SJSA1 (cell line): ENCODE measurements around the gene LRRC51. TPM values are rescaled to one million over a fixed set of nuclear protein-coding genes. Genes with fewer than 3 reads are reported as not detected.
"Not testable (repeated sequence)": the region's sequence is repeated elsewhere in the genome, so short reads cannot be mapped to it uniquely, and the experiment has no call there.

ENCODE experiments used
- DNase-seq, 2 experiments: peaks; one replicate each; pipeline ENCODE4 v3.0.0-alpha.2; 2015 to 2020; ENCODE audit warnings: low spot score in 2 of 2, low read depth in 1 of 2
- H3K27ac ChIP-seq: fragments of 250-450 bp; sonication (Bioruptor Pico); 2 replicates; pipeline ENCODE4 v1.5.1; 2020; ENCODE audit warnings: mild to moderate bottlenecking, moderate library complexity
- H3K27me3 ChIP-seq: fragments of 250-450 bp; sonication (Bioruptor Pico); replicated peaks from 2 replicates; pipeline ENCODE4 v1.5.1; 2020; ENCODE audit warnings: mild to moderate bottlenecking, moderate library complexity
- H3K36me3 ChIP-seq: fragments of 250-450 bp; sonication (Bioruptor Pico); 2 replicates; pipeline ENCODE4 v1.5.1; 2020; ENCODE audit warnings: mild to moderate bottlenecking
- H3K4me1 ChIP-seq: fragments of 250-450 bp; sonication (Bioruptor Pico); replicated peaks from 2 replicates; pipeline ENCODE4 v1.6.1; 2021; ENCODE audit warnings: mild to moderate bottlenecking
- H3K4me3 ChIP-seq: fragments of 250-450 bp; sonication (Bioruptor Pico); 2 replicates; pipeline ENCODE4 v1.5.1; 2020; ENCODE audit warnings: mild to moderate bottlenecking
- H3K9me3 ChIP-seq: fragments of 250-450 bp; sonication (Bioruptor Pico); replicated peaks from 2 replicates; pipeline ENCODE4 v1.5.1; 2020; ENCODE audit warnings: mild to moderate bottlenecking
- total RNA-seq: library from RNA; depleted of rRNA; stranded (reverse); fragments of >200 nt; shearing (Covaris generic); gene quantifications from 2 replicates; pipeline ENCODE4 v1.2.3, GENCODE V29; 2014

LRRC51 gene
- total RNA-seq, 1 experiment from 2014 or later, result 4.1 TPM

GRCh38 chr11:72125956-72126355 lies 45.3 kb downstream of the LRRC51 start:
- H3K4me1 ChIP-seq, result no peaks in the 10 kb centered on the region
- H3K27ac ChIP-seq, result no peak overlapping the region
- H3K9me3 ChIP-seq, result no peaks in the 10 kb centered on the region
- no peak for DNase-seq
- no peaks in the 10 kb centered on the region for H3K36me3 ChIP-seq
- no peaks in the 10 kb centered on the region for H3K27me3 ChIP-seq
- H3K4me3 ChIP-seq, result no peak overlapping the region

GRCh38 chr11:72127923-72128322 lies 47.3 kb downstream of the LRRC51 start:
- no peak for DNase-seq
- no peaks in the 10 kb centered on the region for H3K27me3 ChIP-seq
- H3K4me3 ChIP-seq, result no peak overlapping the region
- no peaks in the 10 kb centered on the region for H3K9me3 ChIP-seq
- H3K27ac ChIP-seq, result no peak overlapping the region
- H3K4me1 ChIP-seq, result no peaks in the 10 kb centered on the region
- H3K36me3 ChIP-seq, result no peaks in the 10 kb centered on the region

- no peaks in the 10 kb centered on the region for H3K36me3 ChIP-seq
- no peak overlapping the region for H3K27ac ChIP-seq
- no peaks in the 10 kb centered on the region for H3K9me3 ChIP-seq
- no peak overlapping the region for H3K4me3 ChIP-seq
- no peaks in the 10 kb centered on the region for H3K4me1 ChIP-seq
- no peak for DNase-seq
- no peaks in the 10 kb centered on the region for H3K27me3 ChIP-seq
These were observed 48.7 kb downstream of the LRRC51 start for GRCh38 chr11:72129381-72129780.

GRCh38 chr11:72132646-72133045 lies 52.0 kb downstream of the LRRC51 start:
- no peaks in the 10 kb centered on the region for H3K4me1 ChIP-seq
- H3K4me3 ChIP-seq, result no peak overlapping the region

GRCh38 chr11:72135473-72135872 lies 54.8 kb downstream of the LRRC51 start, which contains the start of gene FOLR3:
Gene FOLR3 (plus strand): TSS chr11:72135725. CDS start chr11:72135953, 228 bp downstream.
- not testable (repeated sequence) for H3K4me3 ChIP-seq, H3K27me3 ChIP-seq, H3K9me3 ChIP-seq, H3K4me1 ChIP-seq, DNase-seq, H3K27ac ChIP-seq, H3K36me3 ChIP-seq

More at GRCh38 chr11:72132646-72133045, 52.0 kb downstream of the LRRC51 start:
- Histone ChIP-seq H3K36me3 (no peaks in the 10 kb centered on the region), H3K9me3 (no peaks in the 10 kb centered on the region), H3K27me3 (no peaks in the 10 kb centered on the region), H3K27ac (no peak overlapping the region)
- no peak for DNase-seq

- no peaks in the 10 kb centered on the region for H3K9me3 ChIP-seq
- DNase-seq, result no peak
- H3K27me3 ChIP-seq, result no peaks in the 10 kb centered on the region
- H3K4me1 ChIP-seq, result peaks cover 9% of the 10 kb centered on the region
- H3K36me3 ChIP-seq, result no peaks in the 10 kb centered on the region
- no peak overlapping the region for H3K4me3 ChIP-seq
- H3K27ac ChIP-seq, result no peak overlapping the region
These were observed 55.4 kb downstream of the LRRC51 start for GRCh38 chr11:72135891-72136683.

GRCh38 chr11:72136684-72137262 lies 56.1 kb downstream of the LRRC51 start:
- DNase-seq, result no peak
- H3K27ac ChIP-seq, result no peak overlapping the region
- no peaks in the 10 kb centered on the region for H3K27me3 ChIP-seq
- H3K9me3 ChIP-seq, result no peaks in the 10 kb centered on the region
- no peak overlapping the region for H3K4me3 ChIP-seq
- peaks cover 16% of the 10 kb centered on the region for H3K4me1 ChIP-seq
- no peaks in the 10 kb centered on the region for H3K36me3 ChIP-seq

GRCh38 chr11:72138821-72139390 lies 58.3 kb downstream of the LRRC51 start:
- DNase-seq, result no peak
- no peaks in the 10 kb centered on the region for H3K9me3 ChIP-seq
- H3K4me1 ChIP-seq, result peaks cover 18% of the 10 kb centered on the region
- H3K4me3 ChIP-seq, result no peak overlapping the region
- H3K27me3 ChIP-seq, result no peaks in the 10 kb centered on the region
- H3K27ac ChIP-seq, result no peak overlapping the region
- H3K36me3 ChIP-seq, result no peaks in the 10 kb centered on the region

- no peaks in the 10 kb centered on the region for H3K9me3 ChIP-seq
- H3K36me3 ChIP-seq, result no peaks in the 10 kb centered on the region
- no peak overlapping the region for H3K4me3 ChIP-seq
- H3K4me1 ChIP-seq, result peaks cover 23% of the 10 kb centered on the region
- no peaks in the 10 kb centered on the region for H3K27me3 ChIP-seq
- no peak overlapping the region for H3K27ac ChIP-seq
- no peak for DNase-seq
These were observed 58.9 kb downstream of the LRRC51 start for GRCh38 chr11:72139500-72139899.

- Histone ChIP-seq H3K4me3 (no peak overlapping the region), H3K4me1 (peaks cover 32% of the 10 kb centered on the region), H3K36me3 (no peaks in the 10 kb centered on the region), H3K27me3 (no peaks in the 10 kb centered on the region), H3K27ac (peak overlapping the region; percentile 50), H3K9me3 (no peaks in the 10 kb centered on the region)
- no peak for DNase-seq
These were observed 60.0 kb downstream of the LRRC51 start for GRCh38 chr11:72140661-72141060.

GRCh38 chr11:72141066-72141465 lies 60.4 kb downstream of the LRRC51 start:
- Histone ChIP-seq H3K36me3 (no peaks in the 10 kb centered on the region), H3K27me3 (no peaks in the 10 kb centered on the region), H3K4me3 (no peak overlapping the region), H3K27ac (peak overlapping the region; percentile 49), H3K4me1 (peaks cover 32% of the 10 kb centered on the region), H3K9me3 (no peaks in the 10 kb centered on the region)
- DNase-seq, result peak; percentile 58

- H3K4me1 ChIP-seq, result peaks cover 32% of the 10 kb centered on the region
- not testable (repeated sequence) for H3K9me3 ChIP-seq, H3K4me3 ChIP-seq, H3K27ac ChIP-seq, DNase-seq, H3K27me3 ChIP-seq, H3K36me3 ChIP-seq
These were observed 61.4 kb downstream of the LRRC51 start for GRCh38 chr11:72142086-72142485.

- not testable (repeated sequence) for H3K36me3 ChIP-seq, H3K9me3 ChIP-seq, H3K27me3 ChIP-seq, DNase-seq, H3K27ac ChIP-seq, H3K4me3 ChIP-seq
- peaks cover 32% of the 10 kb centered on the region for H3K4me1 ChIP-seq
These were observed 61.9 kb downstream of the LRRC51 start for GRCh38 chr11:72142543-72142942.
